Kidney epithelial cell (primary cell): ENCODE measurements around the gene ZBTB16. TPM values are rescaled to one million over a fixed set of nuclear protein-coding genes. Genes with fewer than 3 reads are reported as not detected.

Source experiments
- DNase-seq: peaks from one replicate; pipeline ENCODE4 v3.0.0-alpha.2; 2010; ENCODE audit warnings: low read depth
- H3K27me3 ChIP-seq: 2 replicates; pipeline ENCODE4 v1.6.0; 2011; ENCODE audit warnings: low read length; ENCODE audit not compliant: control insufficient read depth, insufficient read depth
- H3K36me3 ChIP-seq: 2 replicates; pipeline ENCODE4 v1.5.1; 2011; ENCODE audit warnings: low read length; ENCODE audit not compliant: control insufficient read depth, insufficient read depth
- H3K4me3 ChIP-seq: 2 replicates; pipeline ENCODE4 v1.5.1; 2011; ENCODE audit warnings: low read depth, mild to moderate bottlenecking, control low read depth, low read length
- CTCF ChIP-seq: IDR thresholded peaks from 2 replicates; pipeline ENCODE4 v1.5.1; 2011; ENCODE audit warnings: mild to moderate bottlenecking, moderate library complexity, low read length, control low read depth, inconsistent platforms; ENCODE audit not compliant: insufficient read depth, poor library complexity, severe bottlenecking
- total RNA-seq: library from RNA; depleted of rRNA; stranded (reverse); fragments of >200 nt; gene quantifications from 2 replicates; pipeline ENCODE4 v1.2.3, GENCODE V29; 2015

The ZBTB16 gene
- total RNA-seq, 1 donor from 2014 or later = 0.08 TPM

- no peak for TF ChIP-seq CTCF
- peaks cover 8% of the 10 kb centered on the region for H3K27me3 ChIP-seq
- DNase-seq = no peak
- H3K4me3 ChIP-seq = no peak overlapping the region
- H3K36me3 ChIP-seq = no peaks in the 10 kb centered on the region
These were observed 215.1 kb downstream of the ZBTB16 start for GRCh38 chr11:114274637-114275036.

GRCh38 chr11:114275280-114275679 lies 215.8 kb downstream of the ZBTB16 start:
- H3K27me3 ChIP-seq = peaks cover 8% of the 10 kb centered on the region
- no peak for TF ChIP-seq CTCF

GRCh38 chr11:114276077-114276476 lies 216.6 kb downstream of the ZBTB16 start:
- no peaks in the 10 kb centered on the region for H3K36me3 ChIP-seq
- DNase-seq = no peak
- H3K4me3 ChIP-seq = no peak overlapping the region
- TF ChIP-seq CTCF = no peak
- H3K27me3 ChIP-seq = peaks cover 8% of the 10 kb centered on the region

More at GRCh38 chr11:114275280-114275679, 215.8 kb downstream of the ZBTB16 start:
- Histone ChIP-seq H3K4me3 (no peak overlapping the region), H3K36me3 (no peaks in the 10 kb centered on the region)
- DNase-seq = no peak

GRCh38 chr11:114277637-114278341 lies 218.3 kb downstream of the ZBTB16 start:
- Histone ChIP-seq H3K27me3 (peaks cover 5% of the 10 kb centered on the region), H3K36me3 (no peaks in the 10 kb centered on the region), H3K4me3 (no peak overlapping the region)
- no peak for DNase-seq
- no peak for TF ChIP-seq CTCF

- no peak for DNase-seq
- H3K36me3 ChIP-seq = no peaks in the 10 kb centered on the region
- no peak overlapping the region for H3K4me3 ChIP-seq
- TF ChIP-seq CTCF = no peak
- peaks cover 5% of the 10 kb centered on the region for H3K27me3 ChIP-seq
These were observed 219.0 kb downstream of the ZBTB16 start for GRCh38 chr11:114278342-114279065.
